ENCODE data around the gene FHIT.

The FHIT gene

GRCh38 chr3:60144071-60144470, 1107.2 kb downstream of the FHIT start:
- H3K9me3 ChIP-seq (ENCODE audit: control insufficient read depth in 5 of 5, low read length in 5 of 5) = no peaks in the 10 kb centered on the region
- no peak overlapping the region for H3K4me3 ChIP-seq (ENCODE audit: low read depth in 1 of 5, low read length in 5 of 5)
- no peak overlapping the region for H3K27ac ChIP-seq (ENCODE audit: low read depth, low read length)
- no peaks in the 10 kb centered on the region for H3K36me3 ChIP-seq (ENCODE audit: control insufficient read depth in 5 of 5, insufficient read depth in 5 of 5, low read length in 5 of 5)
- peaks cover 0 to 8% (median 3%) of the 10 kb centered on the region in 5 donors for H3K4me1 ChIP-seq (ENCODE audit: control insufficient read depth in 5 of 5, insufficient read depth in 5 of 5, low read length in 5 of 5)
- H3K9ac ChIP-seq (ENCODE audit: low read length in 5 of 5) = no peak overlapping the region
- no peaks in the 10 kb centered on the region for H3K27me3 ChIP-seq (ENCODE audit: control insufficient read depth in 5 of 5, insufficient read depth in 4 of 5, low read length in 5 of 5)

GRCh38 chr3:60142009-60142408, 1109.2 kb downstream of the FHIT start:
- H3K9ac ChIP-seq (ENCODE audit: low read length in 5 of 5) = no peak overlapping the region
- H3K4me1 ChIP-seq (ENCODE audit: control insufficient read depth in 5 of 5, insufficient read depth in 5 of 5, low read length in 5 of 5) = peaks cover 0 to 8% (median 3%) of the 10 kb centered on the region in 5 donors
- no peaks in the 10 kb centered on the region for H3K27me3 ChIP-seq (ENCODE audit: control insufficient read depth in 5 of 5, insufficient read depth in 4 of 5, low read length in 5 of 5)
- H3K4me3 ChIP-seq (ENCODE audit: low read depth in 1 of 5, low read length in 5 of 5) = no peak overlapping the region
- no peaks in the 10 kb centered on the region for H3K36me3 ChIP-seq (ENCODE audit: control insufficient read depth in 5 of 5, insufficient read depth in 5 of 5, low read length in 5 of 5)
- no peak overlapping the region for H3K27ac ChIP-seq (ENCODE audit: low read depth, low read length)
- H3K9me3 ChIP-seq (ENCODE audit: control insufficient read depth in 5 of 5, low read length in 5 of 5) = no peaks in the 10 kb centered on the region

DNA sequence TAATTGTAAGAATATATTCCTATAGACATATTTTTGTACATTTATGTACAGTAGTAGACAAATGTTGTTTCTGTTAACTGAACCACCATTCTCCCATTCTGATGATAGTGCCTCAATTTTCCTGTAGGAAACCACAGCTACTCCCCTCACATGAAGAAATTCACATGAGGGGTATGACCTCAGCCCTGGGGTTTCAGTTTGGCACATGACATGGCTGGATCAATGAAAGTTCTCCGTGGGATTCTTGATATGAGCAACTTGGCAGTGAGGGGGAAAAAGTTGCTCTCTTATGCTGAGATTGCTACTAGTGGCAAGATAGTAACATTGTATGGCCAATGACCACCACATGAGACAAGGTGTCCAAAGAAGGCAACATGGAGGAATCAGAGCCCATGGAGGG, 1111.1 kb downstream of the FHIT start:
- peaks cover 0 to 14% (median 8%) of the 10 kb centered on the region in 5 donors for H3K4me1 ChIP-seq (ENCODE audit: control insufficient read depth in 5 of 5, insufficient read depth in 5 of 5, low read length in 5 of 5)
- no peaks in the 10 kb centered on the region for H3K9me3 ChIP-seq (ENCODE audit: control insufficient read depth in 5 of 5, low read length in 5 of 5)
- no peak overlapping the region for H3K9ac ChIP-seq (ENCODE audit: low read length in 5 of 5)

GRCh38 chr3:60136601-60137000, 1114.7 kb downstream of the FHIT start:
- H3K9ac ChIP-seq (ENCODE audit: low read length in 5 of 5) = no peak overlapping the region
- no peak overlapping the region for H3K4me3 ChIP-seq (ENCODE audit: low read depth in 1 of 5, low read length in 5 of 5)
- H3K4me1 ChIP-seq (ENCODE audit: control insufficient read depth in 5 of 5, insufficient read depth in 5 of 5, low read length in 5 of 5) = peaks cover 0 to 28% (median 16%) of the 10 kb centered on the region in 5 donors
- H3K27ac ChIP-seq (ENCODE audit: low read depth, low read length) = no peak overlapping the region
- H3K27me3 ChIP-seq (ENCODE audit: control insufficient read depth in 5 of 5, insufficient read depth in 4 of 5, low read length in 5 of 5) = no peaks in the 10 kb centered on the region
- H3K36me3 ChIP-seq (ENCODE audit: control insufficient read depth in 5 of 5, insufficient read depth in 5 of 5, low read length in 5 of 5) = no peaks in the 10 kb centered on the region
- no peaks in the 10 kb centered on the region for H3K9me3 ChIP-seq (ENCODE audit: control insufficient read depth in 5 of 5, low read length in 5 of 5)

More for the DNA sequence above, 1111.1 kb downstream of the FHIT start:
- no peaks in the 10 kb centered on the region for H3K36me3 ChIP-seq (ENCODE audit: control insufficient read depth in 5 of 5, insufficient read depth in 5 of 5, low read length in 5 of 5)
- H3K4me3 ChIP-seq (ENCODE audit: low read depth in 1 of 5, low read length in 5 of 5) = no peak overlapping the region
- no peaks in the 10 kb centered on the region for H3K27me3 ChIP-seq (ENCODE audit: control insufficient read depth in 5 of 5, insufficient read depth in 4 of 5, low read length in 5 of 5)
- H3K27ac ChIP-seq (ENCODE audit: low read depth, low read length) = no peak overlapping the region

- H3K9me3 ChIP-seq (ENCODE audit: control insufficient read depth in 5 of 5, low read length in 5 of 5) = no peaks in the 10 kb centered on the region
- H3K4me1 ChIP-seq (ENCODE audit: control insufficient read depth in 5 of 5, insufficient read depth in 5 of 5, low read length in 5 of 5) = peaks cover 0 to 28% (median 16%) of the 10 kb centered on the region in 5 donors
- no peak overlapping the region for H3K27ac ChIP-seq (ENCODE audit: low read depth, low read length)
- H3K27me3 ChIP-seq (ENCODE audit: control insufficient read depth in 5 of 5, insufficient read depth in 4 of 5, low read length in 5 of 5) = no peaks in the 10 kb centered on the region
- no peak overlapping the region for H3K4me3 ChIP-seq (ENCODE audit: low read depth in 1 of 5, low read length in 5 of 5)
- H3K9ac ChIP-seq (ENCODE audit: low read length in 5 of 5) = no peak overlapping the region
- H3K36me3 ChIP-seq (ENCODE audit: control insufficient read depth in 5 of 5, insufficient read depth in 5 of 5, low read length in 5 of 5) = no peaks in the 10 kb centered on the region
Observed at GRCh38 chr3:60135474-60135873, 1115.8 kb downstream of the FHIT start.

GRCh38 chr3:60133269-60134162, 1117.7 kb downstream of the FHIT start:
- Histone ChIP-seq H3K9me3 (ENCODE audit: control insufficient read depth in 5 of 5, low read length in 5 of 5) (no peaks in the 10 kb centered on the region), H3K27ac (ENCODE audit: low read depth, low read length) (no peak overlapping the region), H3K27me3 (ENCODE audit: control insufficient read depth in 5 of 5, insufficient read depth in 4 of 5, low read length in 5 of 5) (no peaks in the 10 kb centered on the region), H3K4me3 (ENCODE audit: low read depth in 1 of 5, low read length in 5 of 5) (no peak overlapping the region), H3K4me1 (ENCODE audit: control insufficient read depth in 5 of 5, insufficient read depth in 5 of 5, low read length in 5 of 5) (peaks cover 0 to 28% (median 16%) of the 10 kb centered on the region in 5 donors), H3K9ac (ENCODE audit: low read length in 5 of 5) (no peak overlapping the region), H3K36me3 (ENCODE audit: control insufficient read depth in 5 of 5, insufficient read depth in 5 of 5, low read length in 5 of 5) (no peaks in the 10 kb centered on the region)

DNA sequence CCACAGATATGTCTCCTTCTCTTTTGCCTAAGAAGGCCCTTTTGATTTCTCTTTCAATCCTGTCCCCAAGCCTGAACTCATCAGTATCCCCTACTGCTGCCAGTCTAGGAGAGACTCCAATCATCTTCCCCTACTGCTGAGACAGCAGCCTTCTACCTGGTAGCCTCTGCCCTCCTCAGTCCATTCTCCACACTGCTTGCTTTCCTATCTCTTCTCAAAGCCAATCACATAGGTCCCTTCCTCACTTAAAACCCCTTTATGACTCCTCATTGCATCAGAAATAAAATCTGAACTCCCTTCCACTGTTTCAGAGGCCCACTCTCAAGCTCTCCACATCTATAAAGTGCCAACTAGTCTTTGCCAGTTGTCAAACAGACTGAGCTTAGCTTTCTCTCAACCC, 1119.6 kb downstream of the FHIT start:
- Histone ChIP-seq H3K4me3 (ENCODE audit: low read depth in 1 of 5, low read length in 5 of 5) (no peak overlapping the region), H3K9me3 (ENCODE audit: control insufficient read depth in 5 of 5, low read length in 5 of 5) (no peaks in the 10 kb centered on the region), H3K36me3 (ENCODE audit: control insufficient read depth in 5 of 5, insufficient read depth in 5 of 5, low read length in 5 of 5) (no peaks in the 10 kb centered on the region), H3K27me3 (ENCODE audit: control insufficient read depth in 5 of 5, insufficient read depth in 4 of 5, low read length in 5 of 5) (no peaks in the 10 kb centered on the region), H3K27ac (ENCODE audit: low read depth, low read length) (no peak overlapping the region), H3K9ac (ENCODE audit: low read length in 5 of 5) (no peak overlapping the region), H3K4me1 (ENCODE audit: control insufficient read depth in 5 of 5, insufficient read depth in 5 of 5, low read length in 5 of 5) (peaks cover 0 to 28% (median 16%) of the 10 kb centered on the region in 5 donors)

DNA sequence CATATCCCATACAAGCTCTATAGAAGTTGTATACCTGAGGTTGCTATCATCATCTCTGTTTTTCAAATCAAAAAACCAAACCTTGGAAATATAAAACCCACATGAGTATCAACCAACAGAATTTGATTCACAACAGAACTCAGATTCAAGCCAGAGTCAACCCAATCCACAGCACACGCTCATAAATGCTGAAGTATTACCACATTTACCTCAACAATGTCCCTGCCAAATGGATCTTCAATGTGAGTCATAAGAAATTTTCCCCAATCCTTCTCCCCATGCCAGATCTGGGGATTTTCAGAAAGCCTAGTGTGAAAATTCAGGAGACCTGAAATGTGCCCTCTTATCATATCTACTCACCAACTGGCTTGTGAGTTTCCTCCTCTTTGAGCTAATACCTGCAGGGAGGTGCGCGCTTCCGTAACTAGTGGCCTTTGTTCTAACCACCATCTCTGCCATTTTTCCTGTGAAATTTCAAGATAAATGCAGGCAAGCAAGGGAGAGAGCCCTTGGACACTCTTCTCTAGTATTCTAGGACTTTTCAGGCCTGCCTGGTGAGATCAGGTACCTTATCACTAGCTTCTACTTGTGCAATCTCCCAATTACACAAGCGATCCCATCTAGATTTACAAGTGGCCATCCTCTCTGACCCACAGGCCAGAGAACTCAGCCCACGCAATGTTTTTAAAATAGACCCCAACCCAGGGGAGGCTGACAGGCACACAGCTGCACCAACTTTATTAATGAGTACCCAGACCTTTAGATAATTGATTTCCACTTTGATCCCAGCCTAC, 1124.5 kb downstream of the FHIT start:
- Histone ChIP-seq H3K9me3 (ENCODE audit: control insufficient read depth in 5 of 5, low read length in 5 of 5) (no peaks in the 10 kb centered on the region), H3K36me3 (ENCODE audit: control insufficient read depth in 5 of 5, insufficient read depth in 5 of 5, low read length in 5 of 5) (no peaks in the 10 kb centered on the region), H3K9ac (ENCODE audit: low read length in 5 of 5) (no peak overlapping the region), H3K4me3 (ENCODE audit: low read depth in 1 of 5, low read length in 5 of 5) (no peak overlapping the region), H3K4me1 (ENCODE audit: control insufficient read depth in 5 of 5, insufficient read depth in 5 of 5, low read length in 5 of 5) (peaks cover 0 to 3% (median 0%) of the 10 kb centered on the region in 5 donors), H3K27me3 (ENCODE audit: control insufficient read depth in 5 of 5, insufficient read depth in 4 of 5, low read length in 5 of 5) (no peaks in the 10 kb centered on the region), H3K27ac (ENCODE audit: low read depth, low read length) (no peak overlapping the region)

DNA sequence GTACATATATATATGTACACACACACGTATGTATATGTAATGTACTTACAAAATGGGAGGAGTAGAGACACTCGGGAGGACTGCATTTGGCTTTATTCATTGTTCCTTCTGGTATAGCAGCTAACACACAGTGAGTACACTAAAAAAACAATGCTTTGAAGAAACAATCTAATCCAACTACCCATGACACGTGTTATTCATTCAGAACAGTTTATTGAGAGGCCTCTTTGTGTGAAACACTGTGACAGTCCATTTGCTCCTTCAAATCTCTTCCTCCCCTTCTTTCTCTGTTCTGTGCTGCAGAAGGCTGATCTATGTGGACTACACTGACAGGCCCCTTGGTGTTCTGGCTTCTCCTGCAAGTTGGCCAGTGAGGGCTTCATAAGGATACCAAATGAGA, 1125.6 kb downstream of the FHIT start:
- H3K9ac ChIP-seq (ENCODE audit: low read length in 5 of 5) = no peak overlapping the region
- H3K36me3 ChIP-seq (ENCODE audit: control insufficient read depth in 5 of 5, insufficient read depth in 5 of 5, low read length in 5 of 5) = no peaks in the 10 kb centered on the region
- no peaks in the 10 kb centered on the region for H3K27me3 ChIP-seq (ENCODE audit: control insufficient read depth in 5 of 5, insufficient read depth in 4 of 5, low read length in 5 of 5)
- H3K4me3 ChIP-seq (ENCODE audit: low read depth in 1 of 5, low read length in 5 of 5) = no peak overlapping the region
- H3K9me3 ChIP-seq (ENCODE audit: control insufficient read depth in 5 of 5, low read length in 5 of 5) = no peaks in the 10 kb centered on the region
- peaks cover 0 to 3% (median 0%) of the 10 kb centered on the region in 5 donors for H3K4me1 ChIP-seq (ENCODE audit: control insufficient read depth in 5 of 5, insufficient read depth in 5 of 5, low read length in 5 of 5)
- no peak overlapping the region for H3K27ac ChIP-seq (ENCODE audit: low read depth, low read length)

- H3K27ac ChIP-seq (ENCODE audit: low read depth, low read length) = no peak overlapping the region
- no peak overlapping the region for H3K9ac ChIP-seq (ENCODE audit: low read length in 5 of 5)
- H3K4me1 ChIP-seq (ENCODE audit: control insufficient read depth in 5 of 5, insufficient read depth in 5 of 5, low read length in 5 of 5) = peaks cover 0 to 3% (median 0%) of the 10 kb centered on the region in 5 donors
- no peaks in the 10 kb centered on the region for H3K36me3 ChIP-seq (ENCODE audit: control insufficient read depth in 5 of 5, insufficient read depth in 5 of 5, low read length in 5 of 5)
- H3K27me3 ChIP-seq (ENCODE audit: control insufficient read depth in 5 of 5, insufficient read depth in 4 of 5, low read length in 5 of 5) = no peaks in the 10 kb centered on the region
- H3K4me3 ChIP-seq (ENCODE audit: low read depth in 1 of 5, low read length in 5 of 5) = no peak overlapping the region
- H3K9me3 ChIP-seq (ENCODE audit: control insufficient read depth in 5 of 5, low read length in 5 of 5) = no peaks in the 10 kb centered on the region
Observed at GRCh38 chr3:60120245-60120644, 1131.0 kb downstream of the FHIT start.
